Activated CD8-positive, alpha-beta T cell treated with anti-CD3 and anti-CD28 coated beads, Interleukin-2, amount 10 ng/mL, durations not matched to agents 7 days and 5 days (primary cell): ENCODE data around the gene KLHL40. TPM values are rescaled to one million over a fixed set of nuclear protein-coding genes. Genes with fewer than 3 reads are reported as not detected.

Experiments used
- ATAC-seq: fragments of 150-1000 bp; cut with Tn5 transposase; one replicate; pipeline ENCODE4 v1.10.0; 2021; ENCODE audit warnings: moderate library complexity
- CTCF ChIA-PET: fragments of 350-600 bp; sonication (Branson Sonifier 250); formaldehyde crosslinking; loops from one replicate; lab custom pipeline; 2021; ENCODE audit warnings: antibody characterized with exemption; lab: Charles Lee
- POLR2A ChIA-PET: fragments of 350-600 bp; sonication (Branson Sonifier 250); formaldehyde crosslinking; loops from one replicate; lab custom pipeline; 2021; ENCODE audit warnings: antibody characterized with exemption; lab: Charles Lee
- DNase-seq: peaks from one replicate; pipeline ENCODE4 v3.0.0-alpha.2; 2020
- H3K27ac Mint-ChIP-seq: one replicate; pipeline ENCODE4 v1.8.0; 2021; ENCODE audit warnings: mild to moderate bottlenecking, mixed read lengths
- H3K27me3 Mint-ChIP-seq: one replicate; pipeline ENCODE4 v1.8.0; 2021; ENCODE audit warnings: low read depth, mixed read lengths
- H3K36me3 Mint-ChIP-seq: one replicate; pipeline ENCODE4 v1.8.0; 2021; ENCODE audit warnings: low read depth, mixed read lengths
- H3K4me1 Mint-ChIP-seq: one replicate; pipeline ENCODE4 v1.8.0; 2021; ENCODE audit warnings: low read depth, mixed read lengths
- H3K4me3 Mint-ChIP-seq: one replicate; pipeline ENCODE4 v1.8.0; 2021; ENCODE audit warnings: mild to moderate bottlenecking, mixed read lengths
- H3K9me3 Mint-ChIP-seq: one replicate; pipeline ENCODE4 v1.8.0; 2022; ENCODE audit warnings: mixed read lengths; ENCODE audit not compliant: insufficient read depth
- total RNA-seq, 2 experiments: library from RNA; stranded (reverse); gene quantifications; one replicate each; pipeline ENCODE4 v1.2.3, GENCODE V29; 2021

Gene KLHL40
- total RNA-seq, 2 experiments from 2014 or later: not detected

DNA sequence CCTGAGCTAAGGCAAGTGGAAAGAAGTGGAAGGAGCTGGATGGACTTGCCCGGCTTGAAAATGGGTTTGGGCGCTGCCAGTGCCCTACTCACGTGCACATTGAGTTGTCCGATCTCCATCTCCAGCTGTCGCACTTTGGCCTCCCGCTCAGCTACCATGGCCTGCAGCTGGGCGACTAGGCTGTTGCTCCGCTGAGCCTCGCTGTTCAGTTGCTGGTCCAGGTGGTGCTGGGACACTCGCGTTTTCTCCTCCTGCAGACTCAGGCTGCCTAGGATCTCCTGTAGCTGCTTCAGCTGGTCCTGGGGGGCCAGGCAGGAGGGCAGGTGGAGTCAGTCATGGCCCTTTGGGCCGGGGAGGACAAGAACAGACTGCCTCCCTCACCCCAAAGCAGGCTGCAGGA, 50.3 kb downstream of the KLHL40 start:
- no peak for ATAC-seq
- H3K27me3 Mint-ChIP-seq: no peaks in the 10 kb centered on the region
- no peak for DNase-seq
- H3K36me3 Mint-ChIP-seq: no peaks in the 10 kb centered on the region
- no peak overlapping the region for H3K27ac Mint-ChIP-seq
- ChIA-PET POLR2A (no interaction called here), CTCF (interaction anchor here (1.2 to 1.4 kb wide), 2 partner anchors 10 to 12 kb away, joined by 3 to 4 read pairs; no protein-coding TSS in a partner anchor)
- H3K4me1 Mint-ChIP-seq: no peaks in the 10 kb centered on the region
- no peak overlapping the region for H3K4me3 Mint-ChIP-seq
- H3K9me3 Mint-ChIP-seq: no peaks in the 10 kb centered on the region

DNA sequence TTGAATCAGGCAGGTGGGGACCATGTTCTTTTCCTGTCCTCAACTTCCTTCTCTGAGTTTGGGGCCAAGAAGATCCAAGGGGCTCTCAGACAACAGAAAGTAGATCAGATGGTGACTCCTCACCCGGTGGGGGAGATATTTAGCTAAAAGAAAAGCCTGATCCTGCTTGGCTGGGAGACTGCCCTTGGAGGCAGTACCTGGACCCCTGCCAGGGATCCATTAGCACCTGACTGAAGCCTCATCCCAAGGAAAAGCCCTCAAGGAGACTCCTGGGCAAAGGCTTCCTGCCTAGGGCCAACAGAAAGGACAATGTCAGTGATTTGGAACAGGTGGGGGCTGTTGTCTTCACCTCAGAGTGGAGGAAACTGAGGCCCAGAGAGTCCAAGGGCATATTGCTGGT, 50.7 kb downstream of the KLHL40 start:
- DNase-seq (no peak), ATAC-seq (no peak)
- ChIA-PET CTCF (interaction anchor here (1.2 to 1.4 kb wide), 2 partner anchors 9 to 12 kb away, joined by 3 to 4 read pairs; no protein-coding TSS in a partner anchor), POLR2A (no interaction called here)
- Mint-ChIP-seq H3K27me3 (no peaks in the 10 kb centered on the region), H3K27ac (no peak overlapping the region), H3K4me3 (no peak overlapping the region), H3K4me1 (no peaks in the 10 kb centered on the region), H3K36me3 (no peaks in the 10 kb centered on the region), H3K9me3 (no peaks in the 10 kb centered on the region)

DNA sequence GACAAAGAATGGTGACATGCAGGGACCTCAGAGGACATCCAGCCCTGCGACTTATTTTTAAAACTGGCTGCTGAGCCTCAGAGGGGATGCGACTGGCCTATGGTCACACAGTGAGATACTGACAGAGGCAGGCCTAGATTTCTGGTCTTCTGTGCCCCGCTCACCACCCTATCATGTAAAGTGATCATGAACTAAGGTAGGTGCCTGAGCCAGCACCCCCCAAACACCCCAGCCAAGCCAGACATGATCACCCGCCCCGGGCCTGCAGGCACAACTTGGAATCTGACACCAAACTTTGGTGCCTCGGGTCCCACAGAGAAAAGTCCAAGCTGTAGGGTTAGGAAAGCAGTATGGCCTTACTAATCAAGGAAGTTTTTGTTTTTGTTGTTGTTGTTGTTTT, 51.2 kb downstream of the KLHL40 start:
- DNase-seq: no peak
- no peak for ATAC-seq
- H3K4me3 Mint-ChIP-seq: no peak overlapping the region
- no peaks in the 10 kb centered on the region for H3K36me3 Mint-ChIP-seq
- CTCF ChIA-PET: interaction anchor here (1.2 to 1.4 kb wide), 2 partner anchors 9 to 11 kb away, joined by 3 to 4 read pairs; no protein-coding TSS in a partner anchor
- no peaks in the 10 kb centered on the region for H3K4me1 Mint-ChIP-seq
- H3K27me3 Mint-ChIP-seq: no peaks in the 10 kb centered on the region
- no peak overlapping the region for H3K27ac Mint-ChIP-seq
- no peaks in the 10 kb centered on the region for H3K9me3 Mint-ChIP-seq
- POLR2A ChIA-PET: no interaction called here

DNA sequence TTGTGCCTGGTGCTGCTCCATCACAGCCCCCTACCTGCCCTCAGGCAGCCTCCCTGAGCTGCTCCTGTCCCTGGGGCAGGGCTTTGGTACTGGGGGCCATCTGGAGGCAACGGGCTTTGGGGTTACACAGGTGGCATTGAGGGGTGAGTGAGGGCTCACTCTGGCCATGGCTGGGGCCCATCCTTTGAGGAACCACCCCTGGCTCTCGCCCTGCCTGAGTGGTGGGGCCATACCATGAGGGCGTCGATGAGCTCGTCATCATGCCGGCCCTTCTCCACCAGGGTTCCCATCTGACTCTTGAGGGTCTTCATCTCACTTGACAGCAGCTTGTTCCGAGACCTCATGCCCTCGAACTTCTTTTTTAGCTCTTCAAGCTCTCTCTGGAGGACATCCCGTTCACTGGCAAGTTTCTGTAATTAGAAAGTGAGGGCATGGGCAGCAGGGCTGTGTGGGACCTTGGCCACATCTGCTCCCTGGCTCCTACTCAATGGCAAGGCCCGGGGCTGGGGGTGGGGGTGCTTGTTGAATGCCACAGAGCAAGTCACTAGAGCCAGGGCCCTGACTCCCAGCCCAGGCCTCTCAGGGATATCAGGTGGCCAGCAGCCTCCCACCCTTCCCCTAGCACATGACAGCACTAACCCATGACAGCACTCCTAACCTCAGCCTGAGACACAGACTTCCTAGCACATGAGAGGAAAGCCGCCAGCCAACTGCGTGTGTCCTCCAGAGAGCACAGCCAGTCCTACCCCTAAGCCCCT, 54.2 kb downstream of the KLHL40 start:
- POLR2A ChIA-PET: no interaction called here
- Mint-ChIP-seq H3K9me3 (no peaks in the 10 kb centered on the region), H3K27me3 (no peaks in the 10 kb centered on the region), H3K36me3 (no peaks in the 10 kb centered on the region), H3K4me1 (peaks cover 8% of the 10 kb centered on the region), H3K27ac (no peak overlapping the region), H3K4me3 (no peak overlapping the region)
- no peak for ATAC-seq
- CTCF ChIA-PET: no interaction called here
- no peak for DNase-seq

DNA sequence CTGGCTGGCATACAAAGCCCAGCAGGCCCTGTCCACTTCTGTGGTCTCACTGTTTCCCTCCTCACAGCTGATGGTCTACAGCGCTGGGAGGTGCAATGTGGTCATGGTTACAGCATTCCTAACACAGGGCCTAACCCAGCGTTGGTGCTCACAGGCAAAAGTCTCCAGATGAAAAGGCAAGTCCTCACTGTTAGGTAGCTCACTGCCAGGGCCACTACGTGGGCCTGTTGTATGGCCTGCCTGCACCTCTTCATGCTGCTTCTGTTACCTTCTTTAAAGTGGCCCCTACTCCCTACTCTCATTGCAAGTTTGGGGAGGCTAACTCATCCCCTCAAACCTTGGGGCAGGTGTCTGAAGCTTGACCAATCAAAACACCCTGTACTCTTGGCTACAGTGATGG, 56.5 kb downstream of the KLHL40 start:
- CTCF ChIA-PET: no interaction called here
- no peak for ATAC-seq
- H3K27ac Mint-ChIP-seq: no peak overlapping the region

More for the DNA sequence above, 56.5 kb downstream of the KLHL40 start:
- no peak for DNase-seq
- POLR2A ChIA-PET: no interaction called here
- H3K4me3 Mint-ChIP-seq: no peak overlapping the region
- H3K9me3 Mint-ChIP-seq: no peaks in the 10 kb centered on the region
- peaks cover 8% of the 10 kb centered on the region for H3K4me1 Mint-ChIP-seq
- no peaks in the 10 kb centered on the region for H3K36me3 Mint-ChIP-seq
- H3K27me3 Mint-ChIP-seq: no peaks in the 10 kb centered on the region

Other genes with a start within 250 kb of the KLHL40 start
- gene VIPR1, start 182.9 kb upstream of the KLHL40 start, total RNA-seq: 1 to 10 TPM; 9.1 to 9.5 TPM
- gene SEC22C, start 103.6 kb upstream of the KLHL40 start, total RNA-seq: 10 to 100 TPM; 49.3 to 51.4 TPM
- gene SS18L2, start 94.7 kb upstream of the KLHL40 start, total RNA-seq: 10 to 100 TPM; 68.6 to 68.7 TPM
- 10 to 100 TPM; 85.9 to 90.3 TPM for gene NKTR, start 84.9 kb upstream of the KLHL40 start, total RNA-seq
- gene ZBTB47, start 31.8 kb upstream of the KLHL40 start, total RNA-seq: under 1 TPM; 0.18 to 0.34 TPM
- not detected for gene HHATL, start 17.3 kb downstream of the KLHL40 start, total RNA-seq
- gene CCDC13, start 87.7 kb downstream of the KLHL40 start, total RNA-seq: under 1 TPM in 1 of 2 experiments, not detected in 1; 0.63 TPM
- gene HIGD1A, start 119.0 kb downstream of the KLHL40 start, total RNA-seq: 10 to 100 TPM; 55.3 to 57.9 TPM
- 1 to 10 TPM; 2.3 to 2.8 TPM for gene ACKR2, start 123.9 kb downstream of the KLHL40 start, total RNA-seq
- not detected for gene CYP8B1, start 190.3 kb downstream of the KLHL40 start, total RNA-seq
- 1 to 10 TPM; 1.2 to 1.7 TPM for gene ZNF662, start 220.6 kb downstream of the KLHL40 start, total RNA-seq